Endometrium (tissue), 2 donors: Measurements from ENCODE around the gene UFSP1.
"Not testable (repeated sequence)": the region's sequence is repeated elsewhere in the genome, so short reads cannot be mapped to it uniquely, and the experiment has no call there.

Source experiments
- FAIRE-seq: peaks from 2 replicates; lab custom pipeline; 2012; peaks lifted over from hg19 to GRCh38; lab: Jason Lieb, UNC
- donor health status: control.
- donor health status: control.

The UFSP1 gene

GRCh38 chr7:100888988-100889750, at the start of gene UFSP1:
Gene UFSP1, minus strand, starts transcription at chr7:100889715. Its CDS starts 444 bp downstream, at chr7:100889271.
- FAIRE-seq, result no peak

DNA sequence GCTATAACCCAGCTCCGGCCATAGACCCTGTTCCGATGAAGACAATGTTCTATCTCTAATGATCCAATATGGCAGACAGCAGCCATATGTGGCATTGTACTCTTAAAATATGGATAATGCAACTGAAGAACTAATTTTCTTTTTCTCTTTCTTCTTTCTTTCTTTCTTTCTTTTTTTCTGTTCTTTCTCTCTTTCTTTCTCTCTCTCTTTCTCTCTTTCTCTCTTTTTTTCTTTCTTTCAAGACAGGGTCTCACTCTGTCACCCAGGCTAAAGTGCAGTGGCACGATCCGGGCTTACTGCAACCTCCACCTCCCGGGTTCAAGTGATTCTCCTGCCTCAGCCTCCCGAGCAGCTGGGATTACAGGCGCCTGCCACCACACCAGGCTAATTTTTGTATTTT, 46.7 kb upstream of the UFSP1 start:
- not testable (repeated sequence) for FAIRE-seq

- not testable (repeated sequence) for FAIRE-seq
These were observed 45.9 kb upstream of the UFSP1 start for GRCh38 chr7:100935381-100935780.

- no peak for FAIRE-seq
These were observed 44.2 kb upstream of the UFSP1 start for GRCh38 chr7:100933734-100934133.

- FAIRE-seq, result no peak
These were observed 40.3 kb upstream of the UFSP1 start for GRCh38 chr7:100929808-100930174.

DNA sequence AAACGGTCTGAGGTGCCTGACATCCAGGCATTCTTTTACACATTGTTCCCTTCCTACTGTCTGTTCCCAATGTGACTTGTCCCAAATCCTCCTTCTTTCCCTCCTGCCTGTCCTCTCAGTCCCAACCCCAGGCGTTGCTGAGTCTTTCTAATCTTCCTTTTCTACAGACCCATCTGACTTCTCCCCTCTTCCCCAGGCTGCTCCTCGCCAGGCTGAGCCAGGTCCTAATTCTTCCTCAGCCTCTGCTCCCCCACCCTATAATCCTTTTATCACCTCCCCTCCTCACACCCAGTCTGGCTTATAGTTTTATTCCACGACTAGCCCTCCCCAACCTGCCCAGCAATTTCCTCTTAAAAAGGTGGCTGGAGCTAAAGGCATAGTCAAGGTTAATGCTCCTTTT, 34.1 kb upstream of the UFSP1 start:
- FAIRE-seq, result not testable (repeated sequence)

GRCh38 chr7:100921039-100921438, 31.5 kb upstream of the UFSP1 start:
- FAIRE-seq, result no peak

- not testable (repeated sequence) for FAIRE-seq
These were observed 30.4 kb upstream of the UFSP1 start for GRCh38 chr7:100919779-100920437.

DNA sequence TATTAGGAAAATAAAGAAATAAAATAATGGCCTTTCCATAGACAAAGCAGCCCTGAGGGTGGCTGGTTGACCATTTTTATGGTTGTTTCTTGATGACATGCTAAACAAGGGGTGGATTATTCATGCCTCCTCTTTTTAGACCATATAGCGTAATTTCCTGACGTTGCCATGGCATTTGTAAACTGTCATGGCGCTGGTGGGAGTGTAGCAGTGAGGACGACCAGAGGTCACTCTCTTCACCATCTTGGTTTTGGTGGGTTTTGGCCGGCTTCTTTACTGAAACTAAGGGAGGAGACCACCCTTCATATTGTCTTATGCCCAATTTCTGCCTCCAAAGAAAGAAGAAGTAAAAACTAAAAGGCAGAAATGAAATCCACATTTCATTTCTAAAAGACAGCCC, 29.8 kb upstream of the UFSP1 start:
- FAIRE-seq, result not testable (repeated sequence)

- no peak for FAIRE-seq
These were observed 25.4 kb upstream of the UFSP1 start for GRCh38 chr7:100914879-100915447.

DNA sequence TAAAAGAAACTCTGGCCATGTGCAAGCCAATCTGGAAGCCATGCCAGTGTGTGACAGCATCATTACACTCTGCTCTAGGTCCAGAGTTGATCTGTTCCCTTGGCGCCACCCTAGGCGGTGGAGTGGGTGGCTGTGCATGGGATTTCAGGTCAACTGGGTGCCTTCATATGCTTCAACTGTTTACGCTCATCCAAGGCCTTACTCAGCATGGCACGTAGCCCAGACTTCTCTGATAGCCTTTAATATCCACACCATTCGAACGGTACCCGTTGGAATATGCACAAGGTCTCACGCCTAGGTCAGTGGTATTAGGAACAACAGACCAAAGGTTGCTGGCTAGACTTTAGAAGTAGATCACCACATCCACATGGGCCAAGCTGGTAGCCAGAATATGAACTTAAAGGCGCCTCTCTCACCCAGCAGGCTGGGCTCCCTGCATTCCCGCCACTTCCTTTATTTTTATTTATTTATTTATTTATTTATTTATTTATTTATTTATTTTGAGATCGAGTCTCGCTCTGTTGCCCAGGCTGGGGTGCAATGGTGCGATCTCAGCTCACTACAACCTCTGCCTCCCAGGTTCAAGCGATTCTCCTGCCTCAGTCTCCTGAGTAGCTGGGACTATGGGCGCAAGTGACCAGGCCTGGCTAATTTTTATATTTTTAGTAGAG, 24.8 kb upstream of the UFSP1 start:
- no peak for FAIRE-seq

- no peak for FAIRE-seq
These were observed 22.0 kb upstream of the UFSP1 start for GRCh38 chr7:100911484-100911883.

GRCh38 chr7:100910443-100910842, 20.9 kb upstream of the UFSP1 start:
- FAIRE-seq, result not testable (repeated sequence)

DNA sequence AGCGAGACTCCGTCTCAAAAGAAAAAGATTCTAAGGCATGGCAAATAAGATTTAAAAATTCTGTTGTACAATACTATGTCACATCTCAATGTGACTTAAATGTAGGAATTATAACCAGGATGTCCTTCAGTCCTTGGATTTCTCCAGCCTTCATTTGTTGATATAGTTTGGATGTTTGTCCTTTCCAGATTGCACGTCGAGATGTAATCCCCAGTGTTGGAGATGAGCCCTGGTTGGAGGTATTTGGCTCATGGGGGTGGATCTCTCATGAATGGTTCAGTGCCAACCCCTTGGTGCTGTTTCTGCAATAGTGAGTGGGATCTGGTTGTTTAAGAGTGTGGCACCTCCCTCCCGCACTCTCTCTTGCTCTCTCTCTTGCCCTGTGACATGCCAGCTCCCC, 19.0 kb upstream of the UFSP1 start:
- no peak for FAIRE-seq

- no peak for FAIRE-seq
These were observed 13.1 kb upstream of the UFSP1 start for GRCh38 chr7:100902638-100903037.

DNA sequence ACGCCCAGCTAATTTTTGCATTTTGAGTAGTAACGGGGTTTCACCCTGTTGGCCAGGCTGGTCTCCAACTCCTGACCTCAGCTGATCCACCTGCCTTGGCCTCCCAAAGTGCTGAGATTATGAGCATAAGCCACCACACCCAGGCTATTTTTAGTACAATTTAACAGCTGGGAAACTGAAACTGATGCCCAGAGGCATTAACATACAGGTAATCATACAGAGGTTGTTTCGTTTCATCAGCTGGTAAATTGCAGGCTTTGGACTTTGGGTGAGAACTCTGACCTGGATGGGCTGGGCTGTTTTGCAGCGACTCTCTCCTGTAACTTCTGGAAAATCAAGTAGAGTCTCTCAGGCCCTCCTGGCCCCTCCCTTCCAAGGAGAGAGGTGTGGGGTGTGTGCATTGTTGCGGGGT, 12.4 kb upstream of the UFSP1 start:
- no peak for FAIRE-seq

DNA sequence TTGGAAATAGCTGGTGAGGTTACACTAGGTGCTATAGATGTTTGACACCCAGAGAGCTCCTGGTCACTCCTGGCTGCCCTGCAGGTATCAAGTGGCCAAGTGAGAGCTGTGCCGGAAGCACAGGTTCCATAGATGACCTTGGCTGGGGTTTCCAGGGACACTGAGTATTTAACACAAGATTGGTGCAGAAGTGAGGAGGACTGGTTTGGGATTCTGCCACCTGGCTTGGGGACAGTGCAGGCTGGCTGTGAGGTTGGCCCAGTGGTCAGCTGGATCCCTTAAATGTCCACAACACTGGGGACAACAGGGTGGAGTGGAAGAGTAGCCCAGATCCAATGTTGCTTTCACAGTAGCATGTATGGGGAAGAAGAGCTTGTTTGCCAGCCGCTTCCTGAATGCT, 11.5 kb upstream of the UFSP1 start:
- no peak for FAIRE-seq

DNA sequence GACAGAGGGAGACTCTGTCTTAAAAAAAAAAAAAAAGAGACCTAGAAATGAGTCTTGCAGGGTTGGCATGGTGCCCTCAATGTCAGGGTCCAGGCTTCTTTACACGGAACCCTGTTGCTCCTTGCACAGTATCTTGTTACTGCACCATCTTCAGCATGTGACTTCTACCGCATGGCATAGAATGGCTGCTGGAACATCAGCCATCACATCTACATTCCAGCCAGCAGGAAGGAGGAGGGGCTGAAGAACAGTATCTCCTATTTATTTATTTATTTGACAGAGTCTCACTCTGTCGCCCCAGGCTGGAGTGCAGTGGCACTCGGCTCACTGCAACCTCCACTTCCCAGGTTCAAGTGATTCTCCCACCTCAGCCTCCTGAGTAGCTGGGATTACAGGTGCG, 9.9 kb upstream of the UFSP1 start:
- no peak for FAIRE-seq

DNA sequence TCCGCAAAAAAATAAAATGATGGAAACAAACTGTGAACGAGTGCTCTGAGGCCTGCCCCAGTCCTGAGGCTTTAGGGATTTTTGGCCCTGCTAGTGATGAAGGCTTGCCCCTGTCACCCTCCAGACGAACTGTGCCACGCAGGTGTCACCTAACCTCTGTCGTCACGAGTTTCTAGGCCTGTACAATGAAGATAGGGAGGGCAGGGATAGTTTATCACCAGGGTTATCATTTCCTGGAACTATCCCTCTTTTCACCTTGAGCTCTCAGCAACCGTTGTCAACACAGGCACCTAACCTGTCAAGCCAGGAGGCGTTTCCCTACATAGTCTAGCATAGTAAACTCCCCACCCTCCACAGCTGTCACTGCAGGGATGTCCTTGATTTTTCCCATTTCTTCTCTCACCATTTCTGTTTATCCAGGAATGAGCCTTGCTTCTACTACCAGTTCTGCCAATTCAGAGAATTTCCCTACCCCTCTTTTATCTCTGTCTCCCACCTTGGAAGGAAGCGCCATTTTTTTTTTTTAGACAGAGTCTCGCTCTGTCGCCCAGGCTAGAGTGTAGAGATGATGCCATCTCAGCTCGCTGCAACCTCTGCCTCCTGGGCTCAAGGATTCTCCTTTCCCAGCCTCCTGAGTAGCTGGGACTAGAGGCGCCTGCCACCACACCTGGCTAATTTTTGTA, 8.4 kb upstream of the UFSP1 start:
- no peak for FAIRE-seq

DNA sequence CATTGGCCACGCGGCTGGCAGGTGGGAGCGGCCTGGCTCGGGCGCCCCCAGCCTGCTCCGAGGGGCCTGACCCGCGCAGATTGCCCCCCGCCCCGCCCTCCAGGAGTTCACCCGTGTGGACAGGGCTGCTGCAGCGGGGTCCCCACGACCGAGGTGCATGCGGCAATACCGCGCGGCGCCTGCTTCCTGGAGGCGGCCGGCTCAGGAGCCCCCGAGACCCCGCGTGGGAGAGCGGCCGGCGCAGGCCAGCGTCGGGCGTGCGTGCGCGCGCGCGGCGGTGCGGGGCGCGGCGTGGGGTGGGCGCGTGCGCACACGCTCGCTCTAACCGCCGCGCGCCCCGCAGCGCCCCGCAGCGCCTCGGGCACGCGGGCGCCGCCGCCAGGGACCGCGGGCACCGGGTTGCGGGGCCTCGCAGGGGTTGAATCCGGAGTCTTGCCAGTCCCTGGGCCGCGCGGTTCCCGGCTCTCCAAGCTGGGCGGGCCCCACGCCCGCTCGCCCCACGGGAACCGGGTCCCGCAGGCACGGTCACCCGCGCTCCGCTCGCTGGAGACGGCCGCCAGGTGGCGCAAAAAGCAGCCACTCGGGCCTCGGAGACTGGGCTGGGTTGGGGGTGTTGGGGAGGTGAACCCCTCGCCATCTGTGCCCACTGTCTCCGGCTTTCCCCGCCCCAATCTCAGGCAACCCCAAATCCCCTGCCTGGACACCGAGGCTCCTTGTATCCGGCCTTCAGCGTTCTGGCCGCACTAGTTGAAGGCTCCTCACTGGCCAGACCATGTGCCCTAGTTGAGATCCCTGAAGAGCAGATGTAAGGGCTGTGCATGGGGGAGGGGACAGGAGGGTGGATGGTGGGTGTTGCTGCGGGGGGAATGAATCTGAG, 7.5 kb upstream of the UFSP1 start:
- FAIRE-seq, result no peak
